Cerebellar nuclear complex (tissue), 1 donor: ENCODE results near the gene ACTR2.

ENCODE experiments used
- DNase-seq, 2 experiments: peaks; one replicate each; lab custom pipeline; 2025; lab: John Stamatoyannopoulos, UW

Gene ACTR2

DNA sequence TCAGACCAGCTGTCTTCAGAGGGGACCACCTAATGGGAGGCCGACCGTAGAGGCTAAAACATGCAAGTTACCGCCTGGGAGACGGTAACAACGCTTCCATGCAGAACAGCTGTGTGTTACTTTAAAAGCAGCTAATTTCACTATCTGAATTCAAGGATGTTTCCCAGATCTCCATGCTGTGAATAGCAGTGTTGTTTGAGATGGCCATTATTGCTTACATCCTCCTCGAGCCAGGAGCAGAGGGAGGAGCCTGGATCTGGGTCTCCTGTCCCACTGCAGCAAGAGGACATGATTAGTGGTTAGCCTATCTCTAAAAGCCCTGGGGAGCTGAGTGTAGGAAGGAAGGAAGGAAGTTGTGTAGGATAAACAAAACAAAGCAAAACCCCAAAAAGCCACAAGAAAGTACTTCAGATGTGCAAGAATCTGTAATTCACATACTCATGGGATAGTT, 50.9 kb downstream of the ACTR2 start:
- DNase-seq, result no peak

DNA sequence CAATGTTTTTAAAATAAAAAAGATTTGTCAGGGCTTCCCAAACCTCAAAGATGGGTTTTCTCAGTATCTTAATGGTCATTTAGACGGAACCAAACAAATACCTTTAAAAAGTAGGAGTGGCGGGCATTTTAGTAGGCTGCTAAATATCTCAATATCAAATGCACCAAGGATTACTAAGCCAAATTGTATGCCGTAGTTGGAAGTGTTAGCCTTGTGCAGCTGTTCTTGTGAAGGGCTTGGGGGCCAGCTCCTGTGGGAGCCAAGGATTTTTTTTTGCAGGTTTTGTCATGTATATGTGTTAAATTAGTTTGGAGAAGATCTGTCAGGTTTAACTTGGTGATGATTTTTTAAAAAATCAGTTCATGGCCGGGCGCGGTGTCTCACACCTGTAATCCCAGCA, 52.1 kb downstream of the ACTR2 start:
- DNase-seq, result no peak

DNA sequence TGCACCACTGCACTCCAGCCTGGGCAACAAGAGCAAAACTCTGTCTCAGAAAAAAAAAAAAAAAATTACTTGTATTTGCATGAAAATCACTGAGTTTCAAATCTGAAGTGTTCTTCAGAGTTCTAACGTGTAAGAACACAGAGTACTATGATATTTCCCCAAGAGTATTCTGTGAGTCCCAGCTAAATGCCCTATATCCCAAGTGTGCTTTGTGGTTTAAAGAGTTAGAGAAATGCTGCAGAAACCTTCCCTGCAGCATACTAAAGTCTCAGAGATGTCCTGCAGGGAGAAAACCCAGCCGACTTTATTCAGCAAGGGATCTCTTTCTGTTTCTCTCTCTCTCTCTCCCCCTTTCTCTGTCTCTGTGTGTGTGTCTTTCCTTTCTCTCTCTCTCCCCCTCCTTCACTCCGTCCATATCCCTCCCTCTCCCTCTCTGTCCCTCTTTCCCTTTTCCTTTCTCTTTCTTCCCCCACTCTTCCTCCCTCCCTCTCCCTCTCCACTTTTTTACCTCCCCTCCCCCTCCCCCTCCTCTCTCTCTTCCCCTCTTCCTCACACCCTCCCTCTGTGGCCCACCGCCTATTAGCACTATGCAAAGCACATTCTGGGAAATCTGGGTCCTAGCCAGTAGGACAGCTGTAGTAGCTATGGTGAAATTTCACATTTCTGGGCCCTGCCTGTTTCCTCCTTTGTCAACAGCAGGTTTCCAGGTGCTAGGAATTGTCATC, 54.2 kb downstream of the ACTR2 start:
- DNase-seq, result no peak

DNA sequence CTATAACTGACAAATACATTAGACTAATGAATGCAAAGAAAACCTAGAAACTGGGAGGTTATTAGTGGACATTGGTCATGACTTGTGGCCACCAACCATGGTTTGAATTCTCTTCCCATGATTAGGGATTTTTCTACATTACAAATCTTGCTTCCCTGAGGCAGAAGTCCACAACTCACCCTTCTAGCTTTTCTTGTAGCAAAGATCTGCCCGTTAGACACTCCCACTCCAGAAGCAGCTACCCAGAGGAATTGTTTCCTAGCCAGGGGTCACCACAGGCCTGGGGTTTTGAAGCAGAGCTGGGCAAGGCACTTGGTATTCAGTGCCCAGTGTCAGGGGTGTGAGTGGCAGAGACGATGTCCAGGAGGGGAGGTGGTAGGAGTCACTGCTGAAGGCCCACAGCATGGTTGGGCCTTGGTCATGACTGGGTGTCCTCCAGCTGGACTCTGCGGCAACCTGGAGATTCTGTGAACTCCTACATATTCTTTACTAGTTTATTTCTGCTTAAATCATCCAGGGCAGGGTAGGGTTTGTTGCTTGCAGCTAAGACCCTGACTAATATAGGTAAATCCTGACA, 54.9 kb downstream of the ACTR2 start:
- no peak for DNase-seq

DNA sequence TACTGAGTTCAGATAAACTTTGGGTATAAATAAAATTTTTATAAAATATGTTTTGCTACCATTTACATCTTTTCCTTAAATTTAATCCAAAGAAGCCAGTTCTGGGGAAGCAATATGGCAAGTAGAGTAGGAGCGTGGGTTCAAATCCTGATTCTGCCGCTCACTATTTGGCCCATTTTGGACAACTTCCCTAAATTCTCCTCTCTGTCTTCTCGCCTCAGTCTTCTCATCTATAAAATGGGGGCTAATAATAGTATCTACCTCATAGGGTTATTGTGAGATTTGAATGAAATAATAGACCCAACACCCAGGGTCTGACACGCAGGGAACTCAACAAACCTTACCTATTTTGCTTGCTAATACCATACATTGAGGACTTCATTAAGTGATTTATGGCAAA, 59.7 kb downstream of the ACTR2 start:
- no peak for DNase-seq

DNA sequence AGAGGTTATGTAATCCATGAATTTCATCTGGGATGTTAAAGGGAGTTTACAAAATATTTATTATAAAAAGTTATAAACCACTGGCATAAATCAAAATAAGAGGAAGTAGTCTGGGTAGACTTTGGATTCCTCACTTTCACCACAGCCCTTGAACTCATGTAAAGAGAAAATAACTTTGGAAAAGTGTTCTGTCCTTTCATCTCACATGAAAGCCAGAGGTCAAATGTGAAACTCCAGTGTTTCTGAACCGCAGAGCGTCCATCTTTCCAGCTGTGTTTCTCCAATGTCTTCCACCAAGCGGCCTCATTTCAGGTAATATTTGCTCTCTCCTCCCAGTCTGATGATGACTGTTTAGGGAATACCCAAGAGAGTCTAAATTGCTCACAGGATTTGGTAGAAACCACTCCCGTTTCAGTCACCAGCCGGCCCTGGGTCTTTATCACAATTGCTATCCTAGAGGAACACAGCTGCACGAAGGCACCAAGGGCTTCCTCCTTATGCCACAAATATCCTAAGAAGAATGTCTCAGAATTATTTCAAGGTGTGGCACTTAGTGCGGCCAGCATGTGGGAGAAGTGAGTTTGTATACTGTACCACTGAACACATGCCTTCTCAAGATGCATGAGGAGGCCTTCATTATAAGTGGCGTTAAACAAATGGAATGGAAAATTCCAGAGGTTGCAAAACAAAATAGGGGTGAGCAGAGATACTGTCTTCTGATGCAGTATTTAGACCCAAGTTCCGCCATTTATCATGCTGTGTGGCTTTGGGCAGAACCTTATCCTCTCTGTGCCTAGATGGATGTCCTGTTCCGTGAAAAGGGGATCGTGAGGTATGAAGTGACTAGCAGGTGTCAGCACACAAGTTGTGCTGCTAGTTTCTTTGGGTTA, 63.8 kb downstream of the ACTR2 start:
- DNase-seq, result no peak

DNA sequence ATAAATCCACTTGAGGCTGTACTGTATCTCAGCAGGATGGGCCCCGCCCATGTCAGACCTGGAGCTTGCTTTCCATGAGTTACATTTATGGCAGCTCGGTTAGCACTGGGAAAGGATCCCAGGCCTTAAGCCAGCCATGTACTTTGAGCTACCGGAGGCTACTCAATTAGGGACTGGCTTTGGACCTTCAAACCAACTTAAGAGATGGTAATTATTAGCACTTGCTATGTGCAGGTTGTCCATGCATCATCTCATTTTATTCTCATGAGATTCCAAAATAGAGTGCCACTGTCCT, 64.4 kb downstream of the ACTR2 start:
- DNase-seq, result no peak

DNA sequence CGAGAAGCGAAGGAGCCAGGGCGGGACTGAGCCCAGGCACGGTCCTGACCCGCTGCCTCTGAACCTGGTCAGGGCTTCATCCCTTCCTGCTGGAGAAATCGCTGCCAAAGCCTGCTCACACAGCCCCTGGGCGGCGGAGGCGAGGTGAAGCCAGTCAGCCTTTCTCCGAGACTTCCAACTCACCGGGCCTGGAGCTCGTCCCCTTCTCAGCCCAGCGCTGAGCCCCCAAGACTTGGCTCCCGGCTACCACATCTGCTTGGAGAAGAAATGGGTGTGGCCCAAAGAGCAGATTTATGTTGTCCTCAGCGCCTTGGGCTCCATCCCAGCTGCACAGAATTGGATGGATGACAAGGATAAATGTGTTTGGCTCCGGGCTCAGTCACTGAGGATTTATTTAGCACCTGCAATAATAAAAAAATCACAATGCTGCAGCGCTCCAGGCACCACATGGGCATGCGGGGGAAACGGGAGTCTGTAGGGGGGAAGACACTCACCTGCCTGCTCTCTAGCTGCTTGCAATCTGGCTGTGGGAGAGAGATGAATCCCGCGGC, 64.9 kb downstream of the ACTR2 start:
- no peak for DNase-seq

DNA sequence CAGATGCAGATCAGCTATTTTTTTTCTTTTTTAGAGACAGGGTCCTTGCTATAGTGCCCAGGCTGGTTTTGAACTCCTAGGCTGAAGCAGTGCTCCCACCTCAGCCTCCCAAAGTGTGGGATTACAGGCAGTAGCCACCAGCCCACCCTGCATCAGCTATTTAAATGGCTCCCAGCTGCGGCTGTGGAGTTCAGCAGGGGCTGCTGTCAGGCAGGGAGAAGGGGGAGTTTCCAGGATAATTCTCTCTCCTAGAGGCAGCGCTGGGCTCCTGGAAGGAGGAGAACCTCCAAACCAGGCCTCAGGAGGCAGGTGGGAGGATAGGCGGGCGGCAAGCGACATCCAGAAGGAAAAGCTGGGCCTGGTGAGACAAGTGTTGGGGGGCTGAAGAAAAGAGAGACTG, 65.7 kb downstream of the ACTR2 start:
- DNase-seq, result no peak

DNA sequence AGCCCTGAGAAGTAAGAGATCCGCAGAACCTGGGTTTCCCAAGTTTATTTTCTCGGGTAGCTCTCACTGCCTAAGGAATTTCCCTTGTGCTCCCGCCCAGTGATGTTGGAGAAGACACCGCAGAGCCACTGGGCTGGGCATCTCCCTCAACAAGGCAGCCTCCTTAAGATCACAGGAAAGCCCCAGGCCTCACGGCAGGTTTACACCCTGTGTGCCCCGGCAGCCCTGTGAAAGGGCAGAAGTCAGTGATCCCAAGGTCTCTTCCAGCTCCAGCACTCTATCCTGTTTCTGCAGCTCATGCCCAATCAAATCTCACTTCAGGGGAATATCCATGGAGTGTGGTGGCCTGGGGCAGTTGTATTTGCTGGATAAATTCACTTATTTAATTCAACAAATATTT, 66.5 kb downstream of the ACTR2 start:
- no peak for DNase-seq

DNA sequence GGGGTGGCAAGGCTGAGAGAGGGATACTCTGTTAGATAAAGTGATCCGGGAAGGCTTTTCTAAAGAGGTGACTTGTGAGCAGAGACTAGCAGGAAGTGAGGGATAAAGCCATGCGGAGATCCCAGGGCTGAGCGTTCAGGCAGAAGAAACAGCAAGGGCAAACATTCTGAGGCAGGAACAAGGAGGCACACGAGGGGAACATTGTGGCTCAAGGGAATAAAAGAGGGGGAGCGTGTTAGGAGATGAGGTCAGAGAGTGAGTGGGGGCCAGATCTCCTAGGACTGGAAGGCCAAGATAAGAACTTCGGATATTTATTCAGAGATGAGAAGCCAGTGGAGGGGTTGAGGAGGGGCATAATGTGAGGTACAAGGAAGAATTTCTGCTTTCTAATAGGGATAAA, 67.1 kb downstream of the ACTR2 start:
- DNase-seq, result no peak

DNA sequence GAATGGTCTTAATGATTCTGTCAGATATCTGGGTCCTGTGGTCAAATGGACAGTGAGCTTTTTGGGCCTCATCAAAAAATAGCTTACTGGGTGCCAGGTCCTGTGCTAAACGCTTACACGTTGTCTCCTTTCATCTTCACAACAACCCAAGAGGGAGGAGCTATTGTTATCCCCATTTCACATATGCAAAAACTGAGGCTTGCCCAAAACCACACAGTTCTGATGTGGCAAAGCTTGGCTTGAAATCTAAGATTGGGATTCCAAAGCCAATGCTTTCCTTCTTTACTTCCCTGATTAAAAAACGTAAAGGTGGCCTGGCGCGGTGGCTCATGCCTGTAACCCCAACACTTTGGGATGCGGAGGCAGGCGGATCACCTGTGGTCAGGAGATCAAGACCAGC, 69.3 kb downstream of the ACTR2 start:
- DNase-seq, result no peak

DNA sequence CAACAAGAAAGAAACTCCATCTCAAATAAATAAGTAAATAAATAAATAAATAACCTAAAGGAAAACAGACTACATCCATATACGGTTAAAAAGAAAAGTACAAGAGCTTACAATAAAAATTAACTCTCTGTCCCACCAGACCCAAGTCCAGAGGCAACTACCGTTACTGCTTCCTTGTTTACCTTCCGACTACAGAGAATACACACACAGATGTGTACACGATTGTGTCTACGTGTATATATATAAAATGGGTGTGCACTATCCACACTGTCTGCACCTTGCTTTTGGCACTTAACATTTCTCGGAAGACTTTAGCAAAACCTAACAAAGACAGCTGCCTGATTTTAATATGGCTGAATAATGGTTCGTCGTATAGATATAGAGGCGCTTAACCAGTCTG, 69.9 kb downstream of the ACTR2 start:
- no peak for DNase-seq

DNA sequence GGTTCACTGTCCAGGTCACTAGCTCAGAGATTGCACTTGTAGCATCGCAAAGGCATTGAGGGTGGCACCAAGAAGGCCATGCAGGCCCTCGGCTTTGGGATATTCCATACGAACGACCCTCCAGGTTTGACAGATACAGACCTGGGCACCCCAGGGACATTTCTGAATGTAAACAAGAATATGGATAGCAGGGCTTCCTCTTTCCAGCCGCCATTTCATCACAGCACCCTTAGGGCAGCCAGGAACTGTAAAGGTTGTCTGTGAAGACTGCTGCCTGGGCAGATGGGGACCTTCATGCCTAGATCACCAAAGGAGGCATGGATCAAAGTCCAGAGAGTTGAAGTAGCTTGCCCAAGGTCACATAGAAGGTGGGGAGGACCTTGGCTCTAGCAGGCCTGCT, 70.5 kb downstream of the ACTR2 start:
- DNase-seq, result no peak

DNA sequence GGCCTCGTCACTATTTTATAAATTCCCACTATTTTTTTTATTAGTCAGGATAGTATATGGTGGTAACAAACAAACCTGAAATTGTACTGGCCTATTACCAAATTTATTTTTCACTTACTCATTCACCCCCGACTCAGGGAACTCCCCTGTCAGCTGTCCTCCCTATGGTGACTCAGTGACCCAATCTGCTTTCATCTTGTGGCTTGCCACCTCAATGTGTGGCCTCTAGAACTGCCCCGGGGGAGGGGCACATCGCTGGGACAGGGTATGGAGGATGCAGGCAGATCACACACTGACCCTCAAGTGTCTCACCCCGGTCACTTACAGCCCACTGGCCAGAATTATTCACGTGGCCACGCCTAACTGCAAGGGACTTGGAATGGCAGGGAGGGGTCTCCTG, 71.6 kb downstream of the ACTR2 start:
- no peak for DNase-seq

DNA sequence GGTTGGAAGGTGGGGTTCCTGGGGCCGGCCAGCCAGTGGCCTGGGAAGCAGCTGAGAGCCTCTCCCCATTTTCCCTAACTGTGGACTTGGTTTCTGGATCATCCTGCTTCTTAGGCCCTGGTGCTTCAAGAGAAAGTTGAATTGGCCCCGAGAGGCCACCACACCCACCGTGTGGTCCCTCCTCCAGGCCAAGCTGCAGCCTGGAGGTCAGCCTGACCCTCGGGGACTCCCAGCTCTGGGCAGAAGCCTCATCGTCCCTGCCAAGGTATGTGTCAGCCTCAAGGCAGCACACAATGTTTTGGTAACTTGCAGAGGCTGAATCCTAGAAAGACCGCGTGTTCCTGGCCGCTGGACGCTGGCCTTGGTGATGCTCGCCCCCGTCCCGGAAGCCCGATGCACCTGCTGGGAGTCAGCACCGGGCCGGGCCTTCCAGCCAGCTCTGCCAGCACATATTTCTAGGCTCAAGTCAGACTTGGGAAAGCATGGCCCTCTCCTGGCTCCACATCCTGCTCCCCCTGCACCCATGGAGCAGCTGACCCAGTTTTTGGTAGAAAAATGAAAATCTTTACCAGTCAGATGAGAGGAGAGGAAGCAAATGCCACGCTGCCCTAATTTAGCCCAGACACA, 72.6 kb downstream of the ACTR2 start:
- DNase-seq, result no peak

DNA sequence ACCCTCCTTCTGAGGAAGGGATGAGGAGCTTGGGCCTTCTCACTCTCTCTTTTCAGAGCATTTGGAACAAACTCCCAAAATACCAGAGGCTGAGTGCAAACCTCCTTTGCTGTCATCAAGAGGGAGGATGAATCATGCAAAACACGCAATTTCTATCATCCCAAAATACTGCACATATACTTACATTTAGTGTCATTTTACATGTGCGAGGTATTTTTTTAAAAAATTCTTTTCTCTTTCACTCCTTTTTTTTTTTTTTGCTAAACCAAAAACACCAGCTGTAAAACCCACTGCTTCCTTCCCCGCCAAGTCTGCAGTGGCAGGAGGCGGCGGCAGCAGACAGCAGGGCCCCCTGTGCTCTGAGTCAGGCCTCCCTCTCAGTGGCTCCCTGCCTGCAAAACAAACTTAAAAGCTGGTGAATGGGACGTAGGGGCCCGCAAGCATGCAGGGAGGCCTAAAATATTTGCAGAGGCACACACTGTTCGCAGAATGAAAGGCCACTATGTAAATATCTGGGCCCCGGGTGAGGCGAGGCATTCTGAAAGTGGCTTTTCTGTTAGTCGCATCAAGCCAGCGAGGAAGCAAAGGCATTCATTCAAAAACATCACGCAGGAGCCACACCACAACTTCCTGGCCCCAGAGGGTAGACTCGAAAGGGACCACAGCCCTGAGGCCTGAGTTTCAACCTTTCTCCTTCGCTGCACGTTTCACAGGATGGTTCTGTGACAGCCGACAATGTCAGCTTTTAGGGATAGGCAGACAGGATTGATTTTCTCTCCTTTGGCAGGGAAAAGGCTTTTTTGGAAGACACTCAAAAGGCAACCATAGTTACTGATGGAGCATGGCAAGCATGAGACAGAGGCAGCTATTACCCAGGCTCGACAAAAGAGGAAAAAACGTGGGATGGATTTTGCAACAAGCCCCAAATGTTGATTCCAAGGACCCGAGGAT, 73.4 kb downstream of the ACTR2 start:
- DNase-seq, result peak in 1 of 2 experiments; percentile 26

DNA sequence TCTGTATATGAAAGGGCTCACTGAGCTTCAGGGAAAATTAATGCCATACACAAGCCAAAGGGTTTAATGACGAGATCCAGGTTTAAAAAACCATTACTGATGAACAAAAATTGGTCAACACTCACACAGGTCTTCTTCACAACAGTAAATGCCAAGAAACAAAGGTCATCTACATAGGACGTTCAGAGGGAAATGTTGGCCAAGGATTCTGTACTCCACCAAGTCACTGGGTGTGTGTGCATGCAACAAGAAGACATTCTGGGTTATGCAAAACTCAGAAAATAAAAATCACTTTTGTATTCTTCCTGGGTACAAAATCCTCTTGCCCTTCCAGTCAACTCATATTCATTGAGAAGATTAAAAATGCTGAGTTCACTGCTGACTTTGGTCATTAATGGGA, 78.3 kb downstream of the ACTR2 start:
- DNase-seq, result no peak

DNA sequence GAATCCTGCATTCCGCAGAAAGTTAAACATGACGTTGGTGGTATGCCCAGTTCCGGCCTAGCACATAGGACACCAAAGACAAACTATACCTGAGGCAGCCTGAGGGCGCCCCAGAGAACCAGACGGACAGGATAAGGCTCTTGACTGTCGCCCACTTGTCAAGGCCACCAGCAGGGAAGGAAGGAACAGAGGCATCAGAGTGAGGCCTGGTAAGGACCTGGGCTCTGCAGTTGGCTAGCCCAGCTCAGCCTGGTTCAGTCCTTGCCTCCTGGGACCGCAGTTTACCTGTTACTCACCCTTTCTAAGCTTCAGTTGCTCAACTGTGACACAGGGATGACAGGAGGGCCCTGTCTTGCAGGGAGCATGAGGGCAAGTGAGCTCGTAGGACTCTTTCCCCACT, 82.1 kb downstream of the ACTR2 start:
- no peak for DNase-seq

DNA sequence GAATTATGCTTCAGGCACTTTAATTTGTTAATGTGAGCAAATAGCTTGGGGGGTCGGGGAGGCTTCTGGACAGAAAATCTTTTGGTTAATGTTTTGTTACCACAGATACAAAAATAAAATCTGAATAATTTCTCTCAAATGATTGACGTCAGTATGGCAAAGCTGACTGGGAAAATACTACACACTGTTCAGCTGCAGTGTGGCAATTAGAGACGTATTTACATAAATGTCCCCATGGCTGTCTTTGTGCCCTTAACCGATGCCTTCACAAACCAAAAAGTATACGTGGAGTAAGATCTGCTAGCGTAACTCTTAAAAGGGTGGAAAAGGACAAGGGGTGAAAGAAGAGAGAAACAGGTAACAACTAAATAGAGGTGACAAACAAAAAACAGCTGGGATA, 83.4 kb downstream of the ACTR2 start:
- DNase-seq, result no peak

DNA sequence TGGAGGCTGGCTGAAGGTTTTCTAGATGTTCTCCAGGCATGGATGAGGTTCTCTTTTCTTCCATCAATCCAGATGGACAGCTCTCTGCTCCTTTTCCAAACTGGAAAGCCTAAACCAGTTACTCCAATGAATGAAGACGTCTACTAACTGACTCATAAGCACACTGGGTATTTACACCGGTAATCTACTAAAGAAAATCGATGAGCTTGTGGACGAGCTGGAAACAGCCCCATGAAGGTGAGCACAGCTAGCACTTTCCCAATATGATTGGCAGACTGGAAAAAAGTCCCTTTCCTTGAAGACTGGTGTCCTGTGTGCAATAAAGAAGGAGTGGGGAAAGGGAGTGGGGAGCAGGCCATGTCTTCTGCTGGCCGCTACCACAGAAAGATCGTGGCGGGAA, 84.0 kb downstream of the ACTR2 start:
- DNase-seq, result no peak
